ENCODE data around the gene TANGO6.
A peak's percentile ranks its signal among the peaks of the same experiment; 100 is the strongest.

DNA sequence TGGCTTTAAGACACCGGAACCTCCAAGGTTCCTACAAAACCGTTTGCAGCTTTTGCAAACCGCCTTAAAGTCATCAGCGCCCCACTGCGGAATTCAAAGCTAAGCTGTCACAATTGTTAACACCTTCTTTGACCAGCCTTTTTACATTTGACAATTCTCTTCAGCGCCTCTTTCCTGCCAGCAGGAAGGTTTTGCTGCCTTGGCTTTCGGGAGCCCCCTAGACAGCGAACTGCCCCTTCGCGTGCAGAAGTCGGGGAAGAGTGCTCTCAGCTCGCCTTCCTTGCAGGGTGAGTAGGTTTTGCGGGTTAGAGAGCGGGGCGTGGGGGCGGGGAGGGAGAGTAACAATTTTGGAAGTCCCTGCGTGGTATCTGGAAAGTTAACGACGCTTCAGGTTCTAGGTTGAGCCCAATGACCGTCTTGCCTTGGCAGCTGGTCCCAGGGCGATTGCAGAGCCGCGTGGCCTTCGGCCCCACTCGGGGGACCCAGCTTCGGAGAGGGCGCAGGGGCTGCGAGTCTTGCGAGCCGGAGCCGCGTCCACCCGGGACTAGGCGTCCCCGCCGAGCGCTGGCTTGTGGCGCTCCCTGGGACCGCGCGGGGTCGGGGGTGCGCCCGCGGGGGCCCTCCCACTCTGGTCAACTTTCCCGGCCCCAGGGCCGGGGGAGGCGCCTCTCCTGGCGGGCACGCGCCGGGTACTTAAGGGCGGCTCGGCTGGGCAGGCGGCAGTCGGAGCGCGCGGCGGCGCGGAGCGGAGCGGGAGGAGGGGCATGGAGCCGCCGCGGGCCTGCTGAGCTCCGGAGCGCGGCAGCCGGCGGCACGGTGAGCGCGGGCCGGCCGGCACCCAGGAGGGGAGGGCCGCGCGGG, 262.4 kb downstream of the TANGO6 start, which contains the start of gene HAS3:
- TF ChIP-seq, protein P1, sequence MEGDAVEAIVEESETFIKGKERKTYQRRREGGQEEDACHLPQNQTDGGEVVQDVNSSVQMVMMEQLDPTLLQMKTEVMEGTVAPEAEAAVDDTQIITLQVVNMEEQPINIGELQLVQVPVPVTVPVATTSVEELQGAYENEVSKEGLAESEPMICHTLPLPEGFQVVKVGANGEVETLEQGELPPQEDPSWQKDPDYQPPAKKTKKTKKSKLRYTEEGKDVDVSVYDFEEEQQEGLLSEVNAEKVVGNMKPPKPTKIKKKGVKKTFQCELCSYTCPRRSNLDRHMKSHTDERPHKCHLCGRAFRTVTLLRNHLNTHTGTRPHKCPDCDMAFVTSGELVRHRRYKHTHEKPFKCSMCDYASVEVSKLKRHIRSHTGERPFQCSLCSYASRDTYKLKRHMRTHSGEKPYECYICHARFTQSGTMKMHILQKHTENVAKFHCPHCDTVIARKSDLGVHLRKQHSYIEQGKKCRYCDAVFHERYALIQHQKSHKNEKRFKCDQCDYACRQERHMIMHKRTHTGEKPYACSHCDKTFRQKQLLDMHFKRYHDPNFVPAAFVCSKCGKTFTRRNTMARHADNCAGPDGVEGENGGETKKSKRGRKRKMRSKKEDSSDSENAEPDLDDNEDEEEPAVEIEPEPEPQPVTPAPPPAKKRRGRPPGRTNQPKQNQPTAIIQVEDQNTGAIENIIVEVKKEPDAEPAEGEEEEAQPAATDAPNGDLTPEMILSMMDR (IDR thresholded peaks at IDR 0.05), result peak; percentile 42
- no peak for TF ChIP-seq EZH2phosphoT487 (IDR thresholded peaks at IDR 0.05)
